ENCODE data around the gene LSG1. TPM values are rescaled to one million over a fixed set of nuclear protein-coding genes. Genes with fewer than 3 reads are reported as not detected.

The LSG1 gene
- total RNA-seq, 1 donor from 2014 or later, result 53.6 TPM

- Mint-ChIP-seq H3K27ac (no peak overlapping the region), H3K4me3 (ENCODE audit: low read depth) (no peak overlapping the region), H3K36me3 (ENCODE audit: low read depth) (peaks cover 74% of the 10 kb centered on the region), H3K27me3 (ENCODE audit: low read depth) (no peaks in the 10 kb centered on the region), H3K4me1 (ENCODE audit: low read depth) (peaks cover 33% of the 10 kb centered on the region), H3K9me3 (no peaks in the 10 kb centered on the region)
- DNase-seq (ENCODE audit: low spot score), result no peak
- intact Hi-C loops (cut with micrococcal nuclease), result no loop called here
Measured at GRCh38 chr3:194664857-194665256, 7.1 kb downstream of the LSG1 start.

GRCh38 chr3:194661946-194662345, 10.0 kb downstream of the LSG1 start:
- Mint-ChIP-seq H3K27me3 (ENCODE audit: low read depth) (no peaks in the 10 kb centered on the region), H3K9me3 (no peaks in the 10 kb centered on the region), H3K27ac (no peak overlapping the region), H3K4me3 (ENCODE audit: low read depth) (no peak overlapping the region), H3K36me3 (ENCODE audit: low read depth) (peaks cover 70% of the 10 kb centered on the region), H3K4me1 (ENCODE audit: low read depth) (peaks cover 40% of the 10 kb centered on the region)
- DNase-seq (ENCODE audit: low spot score), result no peak
- intact Hi-C loops (cut with micrococcal nuclease), result no loop called here

- Mint-ChIP-seq H3K27ac (peak overlapping the region; percentile 43), H3K36me3 (ENCODE audit: low read depth) (peaks cover 70% of the 10 kb centered on the region)
- intact Hi-C loops (cut with micrococcal nuclease), result no loop called here
Measured at GRCh38 chr3:194661374-194661773, 10.6 kb downstream of the LSG1 start.

GRCh38 chr3:194659778-194660177, 12.2 kb downstream of the LSG1 start:
- no peaks in the 10 kb centered on the region for H3K9me3 Mint-ChIP-seq
- intact Hi-C loops (cut with micrococcal nuclease), result no loop called here
- no peak for DNase-seq (ENCODE audit: low spot score)
- H3K27me3 Mint-ChIP-seq (ENCODE audit: low read depth), result no peaks in the 10 kb centered on the region
- peaks cover 41% of the 10 kb centered on the region for H3K4me1 Mint-ChIP-seq (ENCODE audit: low read depth)
- no peak overlapping the region for H3K27ac Mint-ChIP-seq
- no peak overlapping the region for H3K4me3 Mint-ChIP-seq (ENCODE audit: low read depth)
- H3K36me3 Mint-ChIP-seq (ENCODE audit: low read depth), result peaks cover 70% of the 10 kb centered on the region

More at GRCh38 chr3:194661374-194661773, 10.6 kb downstream of the LSG1 start:
- no peak overlapping the region for H3K4me3 Mint-ChIP-seq (ENCODE audit: low read depth)
- no peaks in the 10 kb centered on the region for H3K27me3 Mint-ChIP-seq (ENCODE audit: low read depth)
- no peaks in the 10 kb centered on the region for H3K9me3 Mint-ChIP-seq
- H3K4me1 Mint-ChIP-seq (ENCODE audit: low read depth), result peaks cover 40% of the 10 kb centered on the region
- no peak for DNase-seq (ENCODE audit: low spot score)

- Mint-ChIP-seq H3K27ac (peak overlapping the region; percentile 55), H3K4me3 (ENCODE audit: low read depth) (no peak overlapping the region), H3K27me3 (ENCODE audit: low read depth) (no peaks in the 10 kb centered on the region), H3K4me1 (ENCODE audit: low read depth) (peaks cover 50% of the 10 kb centered on the region), H3K9me3 (no peaks in the 10 kb centered on the region), H3K36me3 (ENCODE audit: low read depth) (peaks cover 71% of the 10 kb centered on the region)
- intact Hi-C loops (cut with micrococcal nuclease), result no loop called here
- no peak for DNase-seq (ENCODE audit: low spot score)
Measured at GRCh38 chr3:194658477-194659242, 13.3 kb downstream of the LSG1 start.

GRCh38 chr3:194657439-194657838, 14.6 kb downstream of the LSG1 start:
- Mint-ChIP-seq H3K9me3 (no peaks in the 10 kb centered on the region), H3K27me3 (ENCODE audit: low read depth) (no peaks in the 10 kb centered on the region), H3K4me1 (ENCODE audit: low read depth) (peaks cover 53% of the 10 kb centered on the region), H3K27ac (peak overlapping the region; percentile 69), H3K4me3 (ENCODE audit: low read depth) (no peak overlapping the region), H3K36me3 (ENCODE audit: low read depth) (peaks cover 78% of the 10 kb centered on the region)
- DNase-seq (ENCODE audit: low spot score), result no peak
- intact Hi-C loops (cut with micrococcal nuclease), result no loop called here

- H3K9me3 Mint-ChIP-seq, result no peaks in the 10 kb centered on the region
- intact Hi-C loops (cut with micrococcal nuclease), result loop anchor here (1.0 kb wide), 1 partner anchor 21 kb away; no protein-coding TSS in a partner anchor
- no peak for DNase-seq (ENCODE audit: low spot score)
- peaks cover 35% of the 10 kb centered on the region for H3K4me1 Mint-ChIP-seq (ENCODE audit: low read depth)
- peak overlapping the region; percentile 97 for H3K27ac Mint-ChIP-seq
- no peaks in the 10 kb centered on the region for H3K27me3 Mint-ChIP-seq (ENCODE audit: low read depth)
- H3K36me3 Mint-ChIP-seq (ENCODE audit: low read depth), result peaks cover 88% of the 10 kb centered on the region
- peak overlapping the region; percentile 67 for H3K4me3 Mint-ChIP-seq (ENCODE audit: low read depth)
Measured at GRCh38 chr3:194654443-194654842, 17.5 kb downstream of the LSG1 start.

- H3K27ac Mint-ChIP-seq, result no peak overlapping the region
- H3K9me3 Mint-ChIP-seq, result no peaks in the 10 kb centered on the region
- H3K36me3 Mint-ChIP-seq (ENCODE audit: low read depth), result peaks cover 79% of the 10 kb centered on the region
- intact Hi-C loops (cut with micrococcal nuclease), result no loop called here
- no peak for DNase-seq (ENCODE audit: low spot score)
- H3K4me3 Mint-ChIP-seq (ENCODE audit: low read depth), result no peak overlapping the region
- H3K27me3 Mint-ChIP-seq (ENCODE audit: low read depth), result no peaks in the 10 kb centered on the region
- peaks cover 1% of the 10 kb centered on the region for H3K4me1 Mint-ChIP-seq (ENCODE audit: low read depth)
Measured at GRCh38 chr3:194647747-194648146, 24.2 kb downstream of the LSG1 start.

- H3K27me3 Mint-ChIP-seq (ENCODE audit: low read depth), result no peaks in the 10 kb centered on the region
- H3K27ac Mint-ChIP-seq, result no peak overlapping the region
- H3K4me1 Mint-ChIP-seq (ENCODE audit: low read depth), result peaks cover 4% of the 10 kb centered on the region
- intact Hi-C loops (cut with micrococcal nuclease), result no loop called here
- no peak overlapping the region for H3K4me3 Mint-ChIP-seq (ENCODE audit: low read depth)
- H3K36me3 Mint-ChIP-seq (ENCODE audit: low read depth), result peaks cover 64% of the 10 kb centered on the region
- no peak for DNase-seq (ENCODE audit: low spot score)
- no peaks in the 10 kb centered on the region for H3K9me3 Mint-ChIP-seq
Measured at GRCh38 chr3:194642769-194643168, 29.2 kb downstream of the LSG1 start.

- no peaks in the 10 kb centered on the region for H3K9me3 Mint-ChIP-seq
- H3K4me1 Mint-ChIP-seq (ENCODE audit: low read depth), result peaks cover 4% of the 10 kb centered on the region
- intact Hi-C loops (cut with micrococcal nuclease), result no loop called here
- H3K27ac Mint-ChIP-seq, result no peak overlapping the region
- no peak overlapping the region for H3K4me3 Mint-ChIP-seq (ENCODE audit: low read depth)
- DNase-seq (ENCODE audit: low spot score), result no peak
- no peaks in the 10 kb centered on the region for H3K27me3 Mint-ChIP-seq (ENCODE audit: low read depth)
- peaks cover 54% of the 10 kb centered on the region for H3K36me3 Mint-ChIP-seq (ENCODE audit: low read depth)
Measured at GRCh38 chr3:194640829-194641228, 31.2 kb downstream of the LSG1 start.

- Mint-ChIP-seq H3K4me1 (ENCODE audit: low read depth) (peaks cover 4% of the 10 kb centered on the region), H3K36me3 (ENCODE audit: low read depth) (peaks cover 38% of the 10 kb centered on the region), H3K4me3 (ENCODE audit: low read depth) (no peak overlapping the region), H3K9me3 (no peaks in the 10 kb centered on the region), H3K27ac (no peak overlapping the region), H3K27me3 (ENCODE audit: low read depth) (no peaks in the 10 kb centered on the region)
- no peak for DNase-seq (ENCODE audit: low spot score)
- intact Hi-C loops (cut with micrococcal nuclease), result no loop called here
Measured at GRCh38 chr3:194638991-194639605, 32.9 kb downstream of the LSG1 start.

- Mint-ChIP-seq H3K36me3 (ENCODE audit: low read depth) (peaks cover 27% of the 10 kb centered on the region), H3K27ac (no peak overlapping the region), H3K27me3 (ENCODE audit: low read depth) (no peaks in the 10 kb centered on the region), H3K9me3 (no peaks in the 10 kb centered on the region), H3K4me3 (ENCODE audit: low read depth) (no peak overlapping the region), H3K4me1 (ENCODE audit: low read depth) (peaks cover 4% of the 10 kb centered on the region)
- DNase-seq (ENCODE audit: low spot score), result no peak
- intact Hi-C loops (cut with micrococcal nuclease), result no loop called here
Measured at GRCh38 chr3:194637541-194638400, 34.2 kb downstream of the LSG1 start.
